WTC11 (cell line): ENCODE measurements around the gene TM9SF4. TPM values are rescaled to one million over a fixed set of nuclear protein-coding genes. Genes with fewer than 3 reads are reported as not detected.

Experiments used
- ATAC-seq: fragments of 200-7000 bp; cut with Tn5 transposase; 2 replicates; pipeline ENCODE4 v1.10.0; 2021; ENCODE audit warnings: mild to moderate bottlenecking, moderate library complexity
- CTCF ChIA-PET: fragments of 300-600 bp; sonication (Branson Sonifier 250); formaldehyde crosslinking; loops from one replicate; lab custom pipeline; 2021; ENCODE audit warnings: antibody characterized with exemption; lab: Charles Lee
- POLR2A ChIA-PET: fragments of 350-600 bp; sonication (Branson Sonifier 250); formaldehyde crosslinking; loops from one replicate; lab custom pipeline; 2021; ENCODE audit warnings: antibody characterized with exemption; lab: Charles Lee
- DNase-seq: peaks from one replicate; pipeline ENCODE4 v3.0.0; 2021; ENCODE audit warnings: low spot score
- H3K27ac Mint-ChIP-seq: 2 replicates; pipeline ENCODE4 v1.8.0; 2021; ENCODE audit warnings: mixed read lengths
- H3K27me3 Mint-ChIP-seq: 2 replicates; pipeline ENCODE4 v1.8.0; 2021; ENCODE audit warnings: low read depth, mild to moderate bottlenecking, moderate library complexity, mixed read lengths
- H3K36me3 Mint-ChIP-seq: 2 replicates; pipeline ENCODE4 v1.8.0; 2021; ENCODE audit warnings: mixed read lengths
- H3K4me1 Mint-ChIP-seq: 2 replicates; pipeline ENCODE4 v1.8.0; 2022; ENCODE audit warnings: mixed read lengths
- H3K4me3 Mint-ChIP-seq: 2 replicates; pipeline ENCODE4 v1.8.0; 2021; ENCODE audit warnings: mild to moderate bottlenecking, moderate library complexity, mixed read lengths
- H3K9me3 Mint-ChIP-seq: 2 replicates; pipeline ENCODE4 v1.8.0; 2021; ENCODE audit warnings: mixed read lengths
- CREB1 ChIP-seq: sonication (generic); formaldehyde crosslinking; IDR thresholded peaks from 2 replicates; pipeline ENCODE4 v1.8.0; 2023; ENCODE audit warnings: mild to moderate bottlenecking, missing genetic modification reagents
- ELF4 ChIP-seq: sonication (generic); formaldehyde crosslinking; IDR thresholded peaks from 2 replicates; pipeline ENCODE4 v1.8.1; 2022; ENCODE audit warnings: low read depth, mild to moderate bottlenecking, moderate library complexity, missing genetic modification reagents
- ETV6 ChIP-seq: sonication (generic); formaldehyde crosslinking; IDR thresholded peaks from 2 replicates; pipeline ENCODE4 v1.8.1; 2022; ENCODE audit warnings: mild to moderate bottlenecking, missing genetic modification reagents
- GABPB1 ChIP-seq: sonication (generic); formaldehyde crosslinking; IDR thresholded peaks from 2 replicates; pipeline ENCODE4 v1.8.1; 2023; ENCODE audit warnings: mild to moderate bottlenecking, missing genetic modification reagents
- JUN ChIP-seq: sonication (generic); formaldehyde crosslinking; IDR thresholded peaks from 2 replicates; pipeline ENCODE4 v1.8.0; 2023; ENCODE audit warnings: mild to moderate bottlenecking, missing genetic modification reagents
- KAT7 ChIP-seq: sonication (generic); formaldehyde crosslinking; IDR thresholded peaks from 2 replicates; pipeline ENCODE4 v1.8.1; 2023; ENCODE audit warnings: missing genetic modification reagents, mild to moderate bottlenecking, borderline replicate concordance
- NR3C1 ChIP-seq: sonication (generic); formaldehyde crosslinking; conservative IDR thresholded peaks from 2 replicates; pipeline ENCODE4 v1.8.1; 2023; ENCODE audit warnings: low read depth, mild to moderate bottlenecking, missing genetic modification reagents
- RELA ChIP-seq: sonication (generic); formaldehyde crosslinking; IDR thresholded peaks from 2 replicates; pipeline ENCODE4 v1.8.1; 2022; ENCODE audit warnings: missing genetic modification reagents, mild to moderate bottlenecking, borderline replicate concordance
- RORB ChIP-seq: fragments of 250-450 bp; sonication (Bioruptor Pico); IDR thresholded peaks from 2 replicates; pipeline ENCODE4 v1.9.0; 2021; ENCODE audit warnings: mild to moderate bottlenecking
- SMAD4 ChIP-seq: sonication (generic); formaldehyde crosslinking; IDR thresholded peaks from 2 replicates; pipeline ENCODE4 v1.8.0; 2022; ENCODE audit warnings: mild to moderate bottlenecking, missing genetic modification reagents
- SOX15 ChIP-seq: fragments of 250-450 bp; sonication (Bioruptor Pico); IDR thresholded peaks from 2 replicates; pipeline ENCODE4 v1.9.0; 2021; ENCODE audit warnings: mild to moderate bottlenecking
- ZNF263 ChIP-seq: sonication (generic); formaldehyde crosslinking; IDR thresholded peaks from 2 replicates; pipeline ENCODE4 v1.8.1; 2022; ENCODE audit warnings: low read depth, mild to moderate bottlenecking, moderate library complexity, missing genetic modification reagents
- ZNF396 ChIP-seq: fragments of 250-450 bp; sonication (Bioruptor Pico); IDR thresholded peaks from 2 replicates; pipeline ENCODE4 v1.8.0; 2021; ENCODE audit warnings: mild to moderate bottlenecking, moderate library complexity, borderline replicate concordance
- total RNA-seq: library from RNA; stranded (reverse); gene quantifications from 3 replicates; pipeline ENCODE4 v1.2.3, GENCODE V29; 2021
- TF ChIP-seq, protein P1 (sequence below): fragments of 250-450 bp; sonication (Bioruptor Pico); conservative IDR thresholded peaks from 2 replicates; pipeline ENCODE4 v1.9.0; 2021; ENCODE audit warnings: mild to moderate bottlenecking
- TF ChIP-seq, protein P2 (sequence below): sonication (generic); formaldehyde crosslinking; IDR thresholded peaks from 2 replicates; pipeline ENCODE4 v1.8.0; 2022; ENCODE audit warnings: mild to moderate bottlenecking, missing genetic modification reagents
- TF ChIP-seq, protein P3 (sequence below): sonication (generic); formaldehyde crosslinking; IDR thresholded peaks from 2 replicates; pipeline ENCODE4 v1.8.1; 2022; ENCODE audit warnings: low read depth, missing genetic modification reagents, borderline replicate concordance
- TF ChIP-seq, protein P4 (sequence below): sonication (generic); formaldehyde crosslinking; IDR thresholded peaks from 2 replicates; pipeline ENCODE4 v1.8.1; 2022; ENCODE audit warnings: missing genetic modification reagents, borderline replicate concordance
- TF ChIP-seq, protein P5 (sequence below): fragments of 250-450 bp; sonication (Bioruptor Pico); IDR thresholded peaks from 2 replicates; pipeline ENCODE4 v1.9.0; 2021; ENCODE audit warnings: mild to moderate bottlenecking

The TM9SF4 gene
- total RNA-seq, 1 experiment from 2014 or later, result 44.8 TPM

DNA sequence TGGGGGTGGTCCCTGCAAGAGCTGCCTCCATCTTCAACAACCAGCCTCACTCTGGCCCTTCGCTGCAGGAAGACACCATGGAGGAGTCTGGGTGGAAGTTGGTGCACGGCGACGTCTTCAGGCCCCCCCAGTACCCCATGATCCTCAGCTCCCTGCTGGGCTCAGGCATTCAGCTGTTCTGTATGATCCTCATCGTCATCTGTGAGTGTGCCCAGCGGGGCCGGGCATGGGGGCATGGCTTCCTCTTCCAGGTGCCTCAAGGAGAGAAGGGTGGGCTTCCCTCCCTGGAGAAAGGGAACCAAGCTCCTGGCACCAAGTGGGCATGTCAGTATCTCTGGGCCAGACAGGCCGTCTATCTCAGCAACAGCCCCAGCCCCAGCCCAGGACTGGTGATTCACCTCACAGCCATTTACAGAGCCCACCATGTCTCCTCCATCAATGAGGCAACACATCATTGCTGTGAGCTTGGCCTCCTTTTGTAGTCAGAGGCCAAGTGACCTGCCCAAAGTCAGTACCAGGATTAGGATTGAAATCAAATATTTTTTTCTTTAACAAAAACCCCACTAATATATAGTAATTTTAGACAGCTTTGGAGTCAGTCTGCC lies 40.2 kb downstream of the TM9SF4 start:
- ATAC-seq (no peak), DNase-seq (no peak)
- Mint-ChIP-seq H3K27ac (no peak overlapping the region), H3K4me1 (no peaks in the 10 kb centered on the region), H3K27me3 (no peaks in the 10 kb centered on the region), H3K9me3 (no peaks in the 10 kb centered on the region), H3K36me3 (peaks cover 72% of the 10 kb centered on the region), H3K4me3 (no peak overlapping the region)
- TF ChIP-seq RELA (CRISPR knock-in tag), result no peak
- TF ChIP-seq, protein P1, sequence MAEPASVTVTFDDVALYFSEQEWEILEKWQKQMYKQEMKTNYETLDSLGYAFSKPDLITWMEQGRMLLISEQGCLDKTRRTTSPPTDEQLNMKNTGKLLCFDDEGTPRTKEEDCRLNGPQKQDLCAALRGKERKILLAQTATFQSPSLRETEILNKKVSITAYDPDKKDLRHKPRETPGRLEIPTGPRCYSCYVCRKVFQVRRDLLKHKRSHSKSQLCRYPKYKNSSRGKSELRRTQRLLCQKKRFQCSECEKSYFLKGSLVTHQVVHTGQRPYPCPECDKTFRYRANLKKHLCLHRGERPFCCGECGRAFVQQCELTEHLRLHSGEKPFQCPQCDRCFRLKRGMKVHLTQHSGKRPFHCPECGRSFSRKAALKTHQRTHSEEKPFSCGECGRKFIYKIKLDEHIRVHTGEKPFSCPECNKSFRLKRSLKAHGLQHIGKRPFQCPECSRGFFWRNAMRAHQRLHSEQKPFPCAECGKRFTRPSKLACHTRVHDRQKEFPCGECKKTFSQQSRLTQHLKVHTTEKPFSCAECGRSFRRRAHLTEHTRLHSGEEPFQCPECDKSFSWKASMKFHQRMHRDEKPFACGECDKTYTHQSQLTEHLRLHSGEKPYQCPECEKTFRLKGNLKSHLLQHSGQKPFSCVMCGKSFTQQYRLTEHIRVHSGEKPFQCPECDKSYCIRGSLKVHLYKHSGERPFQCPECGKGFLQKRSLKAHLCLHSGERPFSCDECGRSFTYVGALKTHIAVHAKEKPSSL (CRISPR knock-in tag), result no peak
- TF ChIP-seq, protein P2, sequence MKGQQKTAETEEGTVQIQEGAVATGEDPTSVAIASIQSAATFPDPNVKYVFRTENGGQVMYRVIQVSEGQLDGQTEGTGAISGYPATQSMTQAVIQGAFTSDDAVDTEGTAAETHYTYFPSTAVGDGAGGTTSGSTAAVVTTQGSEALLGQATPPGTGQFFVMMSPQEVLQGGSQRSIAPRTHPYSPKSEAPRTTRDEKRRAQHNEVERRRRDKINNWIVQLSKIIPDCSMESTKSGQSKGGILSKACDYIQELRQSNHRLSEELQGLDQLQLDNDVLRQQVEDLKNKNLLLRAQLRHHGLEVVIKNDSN (CRISPR knock-in tag), result no peak
- ChIA-PET POLR2A (no interaction called here), CTCF (no interaction called here)

DNA sequence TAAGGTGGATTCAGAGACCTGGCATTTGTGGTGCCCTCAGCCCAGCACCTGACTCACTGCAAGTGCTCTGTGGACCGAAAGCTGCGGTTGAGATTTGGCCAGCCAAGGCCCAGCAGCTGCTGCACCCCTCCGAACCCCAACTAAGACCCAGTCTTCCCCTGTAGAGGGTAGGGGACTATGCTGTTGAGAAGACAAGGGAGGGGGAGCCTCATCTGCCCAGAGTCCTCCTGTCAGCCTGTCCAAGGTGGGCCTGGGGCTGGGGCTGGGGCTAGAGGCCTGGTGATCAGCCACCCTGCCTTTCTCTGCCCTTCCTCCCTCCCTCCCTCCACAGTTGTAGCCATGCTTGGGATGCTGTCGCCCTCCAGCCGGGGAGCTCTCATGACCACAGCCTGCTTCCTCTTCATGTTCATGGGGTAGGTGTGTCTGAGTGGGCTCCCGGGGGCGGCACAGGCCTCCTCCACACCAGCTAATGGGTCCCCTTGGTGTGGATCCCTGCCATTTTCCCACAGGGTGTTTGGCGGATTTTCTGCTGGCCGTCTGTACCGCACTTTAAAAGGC lies 40.9 kb downstream of the TM9SF4 start:
- Mint-ChIP-seq H3K36me3 (peaks cover 66% of the 10 kb centered on the region), H3K4me1 (no peaks in the 10 kb centered on the region), H3K27me3 (no peaks in the 10 kb centered on the region), H3K27ac (no peak overlapping the region), H3K4me3 (no peak overlapping the region), H3K9me3 (no peaks in the 10 kb centered on the region)
- no peak for DNase-seq
- no peak for ATAC-seq
- CTCF ChIA-PET, result no interaction called here
- POLR2A ChIA-PET, result no interaction called here
- TF ChIP-seq ZNF263 (CRISPR knock-in tag) (no peak), SOX15 (CRISPR knock-in tag) (no peak), JUN (CRISPR knock-in tag) (no peak), ETV6 (no peak), GABPB1 (CRISPR knock-in tag) (no peak), RORB (CRISPR knock-in tag) (no peak), ZNF396 (CRISPR knock-in tag) (no peak)
- TF ChIP-seq, protein P3, sequence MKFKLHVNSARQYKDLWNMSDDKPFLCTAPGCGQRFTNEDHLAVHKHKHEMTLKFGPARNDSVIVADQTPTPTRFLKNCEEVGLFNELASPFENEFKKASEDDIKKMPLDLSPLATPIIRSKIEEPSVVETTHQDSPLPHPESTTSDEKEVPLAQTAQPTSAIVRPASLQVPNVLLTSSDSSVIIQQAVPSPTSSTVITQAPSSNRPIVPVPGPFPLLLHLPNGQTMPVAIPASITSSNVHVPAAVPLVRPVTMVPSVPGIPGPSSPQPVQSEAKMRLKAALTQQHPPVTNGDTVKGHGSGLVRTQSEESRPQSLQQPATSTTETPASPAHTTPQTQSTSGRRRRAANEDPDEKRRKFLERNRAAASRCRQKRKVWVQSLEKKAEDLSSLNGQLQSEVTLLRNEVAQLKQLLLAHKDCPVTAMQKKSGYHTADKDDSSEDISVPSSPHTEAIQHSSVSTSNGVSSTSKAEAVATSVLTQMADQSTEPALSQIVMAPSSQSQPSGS (CRISPR knock-in tag), result no peak
- TF ChIP-seq, all 79 proteins: peak for 0

DNA sequence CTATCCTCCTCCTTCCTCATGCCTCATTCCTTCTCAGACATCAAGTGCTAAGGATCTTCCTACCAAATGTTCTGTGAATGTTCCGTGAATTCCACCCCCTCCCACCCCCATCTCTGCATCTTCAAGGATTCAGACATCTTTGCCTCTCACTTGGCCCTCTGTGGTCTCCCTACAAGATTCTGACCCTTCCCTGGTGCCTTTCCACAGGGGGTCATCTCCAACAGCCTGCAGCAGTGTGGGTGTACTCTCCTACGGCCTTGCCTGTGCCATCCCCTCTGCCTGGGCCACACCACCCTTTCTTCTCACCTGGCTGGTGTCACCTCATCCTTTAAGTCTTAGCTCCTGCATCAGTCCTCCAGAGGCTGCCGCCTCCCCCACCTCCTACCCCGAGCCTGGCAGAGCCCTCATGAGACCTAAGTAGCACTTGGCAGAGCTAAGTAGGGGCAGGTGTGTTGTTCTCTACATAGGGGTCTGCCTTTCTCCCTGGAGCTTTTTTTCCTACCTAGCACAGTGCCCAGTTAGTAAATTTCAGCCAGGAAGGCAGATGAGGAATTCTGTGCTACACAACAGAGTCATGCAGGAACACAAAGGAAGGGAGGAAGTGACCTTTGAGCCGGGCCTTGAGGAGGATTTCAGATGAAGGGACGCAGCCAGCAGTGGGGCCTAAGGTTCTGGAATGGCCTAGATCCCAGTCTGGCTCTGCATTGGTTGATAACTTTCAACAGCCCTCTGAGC lies 43.1 kb downstream of the TM9SF4 start:
- DNase-seq, result no peak
- CTCF ChIA-PET, result no interaction called here
- TF ChIP-seq, protein P4, sequence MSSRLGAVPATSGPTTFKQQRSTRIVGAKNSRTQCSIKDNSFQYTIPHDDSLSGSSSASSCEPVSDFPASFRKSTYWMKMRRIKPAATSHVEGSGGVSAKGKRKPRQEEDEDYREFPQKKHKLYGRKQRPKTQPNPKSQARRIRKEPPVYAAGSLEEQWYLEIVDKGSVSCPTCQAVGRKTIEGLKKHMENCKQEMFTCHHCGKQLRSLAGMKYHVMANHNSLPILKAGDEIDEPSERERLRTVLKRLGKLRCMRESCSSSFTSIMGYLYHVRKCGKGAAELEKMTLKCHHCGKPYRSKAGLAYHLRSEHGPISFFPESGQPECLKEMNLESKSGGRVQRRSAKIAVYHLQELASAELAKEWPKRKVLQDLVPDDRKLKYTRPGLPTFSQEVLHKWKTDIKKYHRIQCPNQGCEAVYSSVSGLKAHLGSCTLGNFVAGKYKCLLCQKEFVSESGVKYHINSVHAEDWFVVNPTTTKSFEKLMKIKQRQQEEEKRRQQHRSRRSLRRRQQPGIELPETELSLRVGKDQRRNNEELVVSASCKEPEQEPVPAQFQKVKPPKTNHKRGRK (CRISPR knock-in tag), result no peak
- TF ChIP-seq CREB1 (CRISPR knock-in tag) (no peak), NR3C1 (CRISPR knock-in tag) (no peak), KAT7 (CRISPR knock-in tag) (no peak), ELF4 (CRISPR knock-in tag) (no peak), JUN (CRISPR knock-in tag) (no peak), GABPB1 (CRISPR knock-in tag) (no peak), SMAD4 (CRISPR knock-in tag) (no peak)
- TF ChIP-seq, protein P5, sequence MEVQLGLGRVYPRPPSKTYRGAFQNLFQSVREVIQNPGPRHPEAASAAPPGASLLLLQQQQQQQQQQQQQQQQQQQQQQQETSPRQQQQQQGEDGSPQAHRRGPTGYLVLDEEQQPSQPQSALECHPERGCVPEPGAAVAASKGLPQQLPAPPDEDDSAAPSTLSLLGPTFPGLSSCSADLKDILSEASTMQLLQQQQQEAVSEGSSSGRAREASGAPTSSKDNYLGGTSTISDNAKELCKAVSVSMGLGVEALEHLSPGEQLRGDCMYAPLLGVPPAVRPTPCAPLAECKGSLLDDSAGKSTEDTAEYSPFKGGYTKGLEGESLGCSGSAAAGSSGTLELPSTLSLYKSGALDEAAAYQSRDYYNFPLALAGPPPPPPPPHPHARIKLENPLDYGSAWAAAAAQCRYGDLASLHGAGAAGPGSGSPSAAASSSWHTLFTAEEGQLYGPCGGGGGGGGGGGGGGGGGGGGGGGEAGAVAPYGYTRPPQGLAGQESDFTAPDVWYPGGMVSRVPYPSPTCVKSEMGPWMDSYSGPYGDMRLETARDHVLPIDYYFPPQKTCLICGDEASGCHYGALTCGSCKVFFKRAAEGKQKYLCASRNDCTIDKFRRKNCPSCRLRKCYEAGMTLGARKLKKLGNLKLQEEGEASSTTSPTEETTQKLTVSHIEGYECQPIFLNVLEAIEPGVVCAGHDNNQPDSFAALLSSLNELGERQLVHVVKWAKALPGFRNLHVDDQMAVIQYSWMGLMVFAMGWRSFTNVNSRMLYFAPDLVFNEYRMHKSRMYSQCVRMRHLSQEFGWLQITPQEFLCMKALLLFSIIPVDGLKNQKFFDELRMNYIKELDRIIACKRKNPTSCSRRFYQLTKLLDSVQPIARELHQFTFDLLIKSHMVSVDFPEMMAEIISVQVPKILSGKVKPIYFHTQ (CRISPR knock-in tag), result no peak

More for the DNA sequence above, 43.1 kb downstream of the TM9SF4 start:
- Mint-ChIP-seq H3K36me3 (peaks cover 52% of the 10 kb centered on the region), H3K4me1 (no peaks in the 10 kb centered on the region), H3K9me3 (no peaks in the 10 kb centered on the region), H3K4me3 (no peak overlapping the region), H3K27ac (no peak overlapping the region), H3K27me3 (no peaks in the 10 kb centered on the region)
- ATAC-seq, result no peak
- POLR2A ChIA-PET, result no interaction called here
